Lung (tissue), 12 donors: ENCODE data around the gene TMEM30A. TPM values are rescaled to one million over a fixed set of nuclear protein-coding genes. Genes with fewer than 3 reads are reported as not detected.

Source experiments
- ATAC-seq: fragments of 200-7000 bp; cut with Tn5 transposase; one replicate; pipeline ENCODE4 v1.9.1; 2020; ENCODE audit warnings: moderate number of reproducible peaks; ENCODE audit not compliant: insufficient read depth, low FRiP score
- DNase-seq, 3 donors: peaks; one replicate each; pipeline ENCODE4 v3.0.0-alpha.2; 2013 to 2017
- H3K27ac ChIP-seq, 2 donors: one replicate each; pipeline ENCODE4 v1.5.1; 2013; ENCODE audit warnings: mild to moderate bottlenecking in 2 of 2, moderate library complexity in 2 of 2, control low read depth in 1 of 2, inconsistent platforms in 1 of 2, low read depth in 1 of 2, low read length in 1 of 2
- H3K27me3 ChIP-seq, 3 donors: one replicate each; pipeline ENCODE4 v1.5.1; 2013; ENCODE audit warnings: low read length in 2 of 3; ENCODE audit not compliant: control insufficient read depth in 3 of 3, insufficient read depth in 3 of 3
- H3K36me3 ChIP-seq, 4 donors: one replicate each; pipeline ENCODE4 v1.5.1; 2013; ENCODE audit warnings: low read length in 4 of 4, mild to moderate bottlenecking in 1 of 4, moderate library complexity in 1 of 4; ENCODE audit not compliant: control insufficient read depth in 4 of 4, insufficient read depth in 4 of 4
- H3K4me1 ChIP-seq, 5 donors: one replicate each; pipeline ENCODE4 v1.5.1; 2013; ENCODE audit warnings: low read length in 5 of 5, mild to moderate bottlenecking in 2 of 5, moderate library complexity in 1 of 5; ENCODE audit not compliant: control insufficient read depth in 5 of 5, insufficient read depth in 5 of 5
- H3K4me3 ChIP-seq: one replicate; pipeline ENCODE4 v1.5.1; 2013; ENCODE audit warnings: mild to moderate bottlenecking, control low read depth, moderate library complexity
- H3K9ac ChIP-seq, 2 donors: one replicate each; pipeline ENCODE4 v1.5.1; 2013; ENCODE audit warnings: low read length in 2 of 2, control low read depth in 1 of 2; ENCODE audit not compliant: insufficient read depth in 1 of 2
- H3K9me3 ChIP-seq, 4 donors: one replicate each; pipeline ENCODE4 v1.5.1; 2013; ENCODE audit warnings: low read length in 3 of 4, mild to moderate bottlenecking in 1 of 4, moderate library complexity in 1 of 4; ENCODE audit not compliant: control insufficient read depth in 4 of 4, insufficient read depth in 3 of 4
- CTCF ChIP-seq: IDR thresholded peaks from 2 replicates; pipeline ENCODE4 v1.5.1; 2012; ENCODE audit warnings: mild to moderate bottlenecking; ENCODE audit errors: control extremely low read depth, extremely low read depth
- WGBS, 2 donors: extraction: QIAGEN DNeasy Blood & Tissue Kit; methylation state at CpG; one replicate each; pipeline ENCODE4 v1.1.7; 2013; 5-methylcytosine and 5-hydroxymethylcytosine counted together
- polyA plus RNA-seq, 2 donors: library from polyadenylated mRNA; stranded (reverse); fragments of 200-250 nt; gene quantifications; one replicate each; pipeline ENCODE4 v1.2.1, GENCODE V29; 2013
- total RNA-seq, 2 donors: library from RNA; depleted of rRNA in 1 of 2; stranded (reverse); fragments of >200 nt in 1 of 2; gene quantifications; one replicate each; pipeline ENCODE4 v1.2.1, GENCODE V29; 2014 to 2021
- donor health status: control.
- donor health status: control.
- donor health status: Bipolar disorder and iron deficiency.
- donor health status: healthy.
- donor health status: DM: yes; HTN: yes; CAD: no.

The TMEM30A gene
- total and polyA plus RNA-seq, 4 donors = 46.4 to 164 (median 99.4) TPM

- no peaks in the 10 kb centered on the region for H3K36me3 ChIP-seq
- no peak overlapping the region for H3K4me3 ChIP-seq
- 23 to 36% methylated on average over 3 of the region's 3 CpGs for WGBS, 2 donors
- H3K4me1 ChIP-seq = peaks cover 1 to 25% (median 5%) of the 10 kb centered on the region in 5 donors
- H3K27ac ChIP-seq = no peak overlapping the region
- peaks cover 0 to 17% (median 12%) of the 10 kb centered on the region in 3 donors for H3K27me3 ChIP-seq
- H3K9me3 ChIP-seq = no peaks in the 10 kb centered on the region
- no peak for DNase-seq
- no peak for ATAC-seq
- H3K9ac ChIP-seq = no peak overlapping the region
- TF ChIP-seq CTCF = no peak
These were observed 72.5 kb downstream of the TMEM30A start for GRCh38 chr6:75211920-75212590.

GRCh38 chr6:75210885-75211739 is 73.5 kb downstream of the TMEM30A start:
- peak; percentile 62 for TF ChIP-seq CTCF
- 28 to 30% methylated on average over 10 of the region's 10 CpGs for WGBS, 2 donors
- peaks cover 0 to 32% (median 3%) of the 10 kb centered on the region in 5 donors for H3K4me1 ChIP-seq
- no peak overlapping the region for H3K4me3 ChIP-seq
- DNase-seq (peak; percentile 58 to 87 (median 86)), ATAC-seq (no peak)
- H3K9ac ChIP-seq = no peak overlapping the region
- peaks cover 0 to 25% (median 22%) of the 10 kb centered on the region in 3 donors for H3K27me3 ChIP-seq
- no peak overlapping the region for H3K27ac ChIP-seq
- no peaks in the 10 kb centered on the region for H3K36me3 ChIP-seq
- H3K9me3 ChIP-seq = no peaks in the 10 kb centered on the region

- H3K9ac ChIP-seq = no peak overlapping the region
- no peaks in the 10 kb centered on the region for H3K36me3 ChIP-seq
- DNase-seq (no peak), ATAC-seq (no peak)
- no peak for TF ChIP-seq CTCF
- WGBS, 2 donors = 24 to 38% methylated on average over 7 of the region's 7 CpGs
- H3K4me1 ChIP-seq = peaks cover 0 to 44% (median 9%) of the 10 kb centered on the region in 5 donors
- H3K9me3 ChIP-seq = no peaks in the 10 kb centered on the region
- peaks cover 0 to 38% (median 32%) of the 10 kb centered on the region in 3 donors for H3K27me3 ChIP-seq
- no peak overlapping the region for H3K27ac ChIP-seq
- H3K4me3 ChIP-seq = no peak overlapping the region
These were observed 75.3 kb downstream of the TMEM30A start for GRCh38 chr6:75209184-75209723.
